Measurements from ENCODE around the gene NRXN3.
A peak's percentile ranks its signal among the peaks of the same experiment; 100 is the strongest.

Gene NRXN3

DNA sequence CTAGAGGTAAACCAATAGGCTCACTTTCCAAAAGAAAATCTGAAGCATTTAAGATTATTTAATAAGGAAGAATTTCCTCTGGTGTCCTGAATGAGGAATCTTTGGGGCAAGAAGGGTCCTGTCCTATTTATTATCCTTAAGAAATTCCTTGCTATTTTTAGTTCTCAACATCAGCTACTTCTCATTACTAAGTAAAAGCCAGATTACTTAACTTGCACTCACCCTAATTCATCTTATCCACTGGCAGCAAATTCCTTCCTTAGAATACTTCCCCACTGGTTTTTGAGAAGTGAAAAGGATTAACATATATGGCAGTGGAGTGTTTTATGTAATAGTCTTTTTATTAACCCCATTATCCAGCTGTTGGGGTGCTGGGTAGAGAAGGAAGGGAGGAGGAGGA lies 1273.4 kb downstream of the NRXN3 start:
- Histone ChIP-seq H3K27me3 (ENCODE audit: control insufficient read depth, insufficient read depth, low read length) (no peaks in the 10 kb centered on the region), H3K27ac (ENCODE audit: low read depth, low read length) (peak overlapping the region; percentile 48), H3K36me3 (ENCODE audit: control insufficient read depth, insufficient read depth, low read length) (no peaks in the 10 kb centered on the region), H3K9ac (ENCODE audit: low read length) (no peak overlapping the region), H3K4me1 (ENCODE audit: control insufficient read depth, insufficient read depth, low read length) (peaks cover 13% of the 10 kb centered on the region), H3K4me3 (ENCODE audit: low read length) (no peak overlapping the region)

DNA sequence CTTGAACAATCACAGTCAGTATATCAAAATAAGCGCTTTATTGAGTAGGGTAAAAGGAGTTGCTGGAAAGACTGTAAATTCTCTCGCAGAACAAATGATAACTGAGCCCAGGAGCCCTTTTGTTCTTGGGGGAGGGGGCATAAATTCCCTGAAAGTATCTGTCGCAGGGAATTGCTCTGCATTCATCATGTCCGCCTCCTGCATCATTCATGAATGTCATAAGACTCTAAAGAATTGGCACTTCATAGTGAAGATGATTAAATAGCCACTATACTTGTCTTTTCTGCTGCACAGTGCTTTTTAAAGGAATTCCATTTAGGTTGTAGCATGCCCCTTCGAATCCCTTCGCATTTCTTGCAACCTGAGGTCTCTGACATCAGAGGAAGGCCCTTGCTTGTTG lies 1278.8 kb downstream of the NRXN3 start:
- Histone ChIP-seq H3K27ac (ENCODE audit: low read depth, low read length) (no peak overlapping the region), H3K4me1 (ENCODE audit: control insufficient read depth, insufficient read depth, low read length) (no peaks in the 10 kb centered on the region), H3K36me3 (ENCODE audit: control insufficient read depth, insufficient read depth, low read length) (no peaks in the 10 kb centered on the region), H3K9ac (ENCODE audit: low read length) (no peak overlapping the region), H3K27me3 (ENCODE audit: control insufficient read depth, insufficient read depth, low read length) (no peaks in the 10 kb centered on the region), H3K4me3 (ENCODE audit: low read length) (no peak overlapping the region)

DNA sequence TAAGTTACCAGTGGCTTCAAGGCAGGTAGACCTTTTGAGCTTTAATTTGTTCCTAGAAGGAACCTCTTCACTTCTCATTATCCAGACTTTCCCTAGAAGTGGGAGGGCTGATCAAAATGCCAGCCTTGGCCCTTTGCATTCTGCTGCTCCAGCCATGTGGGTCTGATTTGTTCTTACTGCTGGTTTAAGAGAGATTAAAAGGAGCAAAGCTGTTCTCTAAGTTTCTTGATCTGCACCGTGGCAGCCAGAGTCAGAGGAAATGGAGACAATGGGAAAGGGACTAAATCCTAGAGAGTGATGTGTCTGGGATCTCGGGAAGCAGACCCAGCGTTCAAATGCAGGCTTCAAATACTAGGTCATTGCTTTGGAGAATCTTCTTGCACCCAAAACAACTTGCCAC lies 1281.4 kb downstream of the NRXN3 start:
- H3K9ac ChIP-seq (ENCODE audit: low read length), result no peak overlapping the region
- no peaks in the 10 kb centered on the region for H3K4me1 ChIP-seq (ENCODE audit: control insufficient read depth, insufficient read depth, low read length)
- no peak overlapping the region for H3K4me3 ChIP-seq (ENCODE audit: low read length)
- no peak overlapping the region for H3K27ac ChIP-seq (ENCODE audit: low read depth, low read length)
- no peaks in the 10 kb centered on the region for H3K36me3 ChIP-seq (ENCODE audit: control insufficient read depth, insufficient read depth, low read length)
- H3K27me3 ChIP-seq (ENCODE audit: control insufficient read depth, insufficient read depth, low read length), result no peaks in the 10 kb centered on the region

DNA sequence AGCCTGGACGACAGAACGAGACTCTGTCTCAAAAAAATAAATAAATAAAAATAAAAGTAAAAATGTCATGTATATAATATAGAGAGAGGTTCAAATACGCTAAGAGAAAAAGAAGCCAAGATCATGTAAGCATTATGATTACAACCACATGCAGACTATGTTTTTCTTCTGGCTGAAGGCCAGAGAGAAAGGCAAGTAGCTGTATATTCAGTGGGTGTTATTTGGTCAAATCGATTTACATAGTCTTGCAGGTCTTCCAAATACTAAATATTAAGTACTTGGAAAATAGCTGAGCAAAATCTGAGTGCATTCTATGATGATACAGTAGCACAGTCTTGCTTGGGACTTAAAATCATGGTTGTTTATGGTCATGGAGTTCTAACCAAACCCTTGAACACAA lies 1283.1 kb downstream of the NRXN3 start:
- H3K27me3 ChIP-seq (ENCODE audit: control insufficient read depth, insufficient read depth, low read length), result no peaks in the 10 kb centered on the region
- no peak overlapping the region for H3K9ac ChIP-seq (ENCODE audit: low read length)
- no peak overlapping the region for H3K27ac ChIP-seq (ENCODE audit: low read depth, low read length)
- H3K4me3 ChIP-seq (ENCODE audit: low read length), result no peak overlapping the region
- no peaks in the 10 kb centered on the region for H3K4me1 ChIP-seq (ENCODE audit: control insufficient read depth, insufficient read depth, low read length)
- H3K36me3 ChIP-seq (ENCODE audit: control insufficient read depth, insufficient read depth, low read length), result no peaks in the 10 kb centered on the region

DNA sequence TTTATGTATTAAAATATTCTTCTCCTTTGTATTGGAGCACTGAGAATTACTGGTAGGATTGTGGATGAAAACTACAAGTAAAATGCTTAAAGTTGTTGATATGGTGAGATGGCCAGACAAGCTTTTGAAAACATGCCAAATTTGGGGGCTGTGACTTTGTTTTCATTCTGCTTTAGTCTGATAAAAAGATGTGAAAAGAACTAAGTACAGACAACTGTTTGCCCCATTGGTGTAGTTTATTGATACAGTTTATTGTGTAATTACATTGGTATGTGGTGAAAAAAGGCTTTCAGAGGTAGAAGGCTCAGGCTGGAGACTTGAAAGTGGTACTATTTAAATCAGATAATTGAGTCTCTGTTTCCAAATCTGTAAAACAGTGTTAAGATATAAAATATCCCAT lies 1294.3 kb downstream of the NRXN3 start:
- H3K9ac ChIP-seq (ENCODE audit: low read length), result no peak overlapping the region
- H3K4me3 ChIP-seq (ENCODE audit: low read length), result no peak overlapping the region
- H3K4me1 ChIP-seq (ENCODE audit: control insufficient read depth, insufficient read depth, low read length), result peaks cover 2% of the 10 kb centered on the region
- no peaks in the 10 kb centered on the region for H3K36me3 ChIP-seq (ENCODE audit: control insufficient read depth, insufficient read depth, low read length)
- H3K27me3 ChIP-seq (ENCODE audit: control insufficient read depth, insufficient read depth, low read length), result no peaks in the 10 kb centered on the region
- no peak overlapping the region for H3K27ac ChIP-seq (ENCODE audit: low read depth, low read length)

DNA sequence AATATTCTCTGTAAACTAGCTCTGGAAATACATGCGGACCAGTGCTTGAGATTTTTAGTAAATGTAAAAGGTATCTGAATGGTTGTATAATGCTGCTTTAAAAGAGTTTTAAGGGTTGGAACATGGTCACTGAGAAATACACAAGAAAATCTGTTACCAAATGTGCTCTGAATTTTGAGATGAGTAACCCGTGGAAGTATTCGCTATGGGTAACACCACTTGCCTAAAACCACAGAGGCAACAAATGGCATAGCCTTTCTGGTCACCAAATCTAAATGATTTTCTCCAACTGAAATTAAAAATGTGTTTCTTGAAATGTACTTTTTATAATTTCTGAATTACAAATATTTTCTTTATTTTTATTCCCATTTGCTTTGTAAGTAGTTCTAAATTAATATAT lies 1295.5 kb downstream of the NRXN3 start:
- H3K36me3 ChIP-seq (ENCODE audit: control insufficient read depth, insufficient read depth, low read length), result no peaks in the 10 kb centered on the region
- no peaks in the 10 kb centered on the region for H3K27me3 ChIP-seq (ENCODE audit: control insufficient read depth, insufficient read depth, low read length)
- no peak overlapping the region for H3K27ac ChIP-seq (ENCODE audit: low read depth, low read length)
- H3K9ac ChIP-seq (ENCODE audit: low read length), result no peak overlapping the region
- H3K4me1 ChIP-seq (ENCODE audit: control insufficient read depth, insufficient read depth, low read length), result no peaks in the 10 kb centered on the region
- no peak overlapping the region for H3K4me3 ChIP-seq (ENCODE audit: low read length)

DNA sequence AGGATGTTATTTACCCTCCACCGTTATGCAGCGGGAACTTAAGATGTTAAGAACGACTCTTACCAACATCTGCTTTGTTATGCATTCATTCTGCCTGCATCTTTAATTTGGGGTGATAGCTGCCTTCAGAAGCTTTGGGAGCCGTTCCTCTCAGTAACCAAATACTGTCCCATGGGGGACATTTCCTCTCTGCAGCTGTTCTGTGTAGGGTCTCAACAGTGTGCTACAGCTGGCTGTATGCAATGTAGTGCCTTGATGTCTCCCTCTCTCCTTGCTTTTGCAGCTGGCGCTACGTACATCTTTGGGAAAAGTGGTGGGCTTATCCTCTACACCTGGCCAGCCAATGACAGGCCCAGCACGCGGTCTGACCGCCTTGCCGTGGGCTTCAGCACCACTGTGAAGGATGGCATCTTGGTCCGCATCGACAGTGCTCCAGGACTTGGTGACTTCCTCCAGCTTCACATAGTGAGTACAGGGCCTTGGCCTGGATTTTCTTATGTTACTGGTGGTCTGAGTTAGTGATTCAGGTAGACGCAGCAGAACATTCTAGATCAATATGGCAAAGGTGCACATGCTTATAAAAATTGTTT lies 1296.9 kb downstream of the NRXN3 start:
- Histone ChIP-seq H3K27me3 (ENCODE audit: control insufficient read depth, insufficient read depth, low read length) (no peaks in the 10 kb centered on the region), H3K4me3 (ENCODE audit: low read length) (no peak overlapping the region), H3K4me1 (ENCODE audit: control insufficient read depth, insufficient read depth, low read length) (no peaks in the 10 kb centered on the region), H3K36me3 (ENCODE audit: control insufficient read depth, insufficient read depth, low read length) (no peaks in the 10 kb centered on the region), H3K27ac (ENCODE audit: low read depth, low read length) (no peak overlapping the region), H3K9ac (ENCODE audit: low read length) (no peak overlapping the region)

DNA sequence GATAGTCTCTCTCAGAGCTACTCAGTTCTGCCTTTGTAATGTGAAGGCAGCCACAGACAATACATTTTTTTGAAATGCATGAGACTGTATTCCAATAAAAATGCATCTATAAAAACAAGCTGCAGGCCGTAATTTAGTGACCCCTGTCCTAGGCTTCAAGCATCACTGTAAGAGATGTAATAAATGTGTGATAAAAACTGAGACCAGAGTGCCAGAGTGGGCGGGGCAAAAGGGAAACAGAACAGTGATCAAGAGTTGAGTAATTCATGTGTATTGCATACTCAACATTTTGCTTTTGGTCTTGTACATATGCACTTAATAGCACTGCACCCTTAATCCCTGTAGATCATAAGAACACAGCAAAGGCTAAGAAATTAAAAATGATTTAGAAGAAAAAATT lies 1297.7 kb downstream of the NRXN3 start:
- Histone ChIP-seq H3K4me3 (ENCODE audit: low read length) (no peak overlapping the region), H3K4me1 (ENCODE audit: control insufficient read depth, insufficient read depth, low read length) (no peaks in the 10 kb centered on the region), H3K9ac (ENCODE audit: low read length) (no peak overlapping the region)

DNA sequence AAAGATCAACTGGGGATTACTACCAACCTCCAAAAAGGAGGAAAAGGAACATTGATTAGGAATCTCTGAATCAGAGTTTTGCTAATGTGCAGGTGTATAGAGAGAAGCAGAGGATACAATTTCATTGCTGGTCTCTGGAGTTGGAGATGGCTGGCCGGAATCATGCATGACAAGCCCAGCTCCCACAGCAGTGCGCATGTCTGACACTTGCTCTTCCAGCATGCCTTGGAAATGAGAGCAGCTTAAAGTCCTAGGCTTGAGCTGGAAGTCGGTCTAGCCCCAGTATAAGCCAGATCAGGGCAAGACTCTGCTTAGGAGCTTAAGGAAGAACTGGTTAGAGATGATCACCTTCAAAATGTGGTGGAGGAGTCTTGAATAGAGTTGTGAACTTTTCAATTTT lies 1298.3 kb downstream of the NRXN3 start:
- Histone ChIP-seq H3K4me1 (ENCODE audit: control insufficient read depth, insufficient read depth, low read length) (no peaks in the 10 kb centered on the region), H3K4me3 (ENCODE audit: low read length) (no peak overlapping the region), H3K36me3 (ENCODE audit: control insufficient read depth, insufficient read depth, low read length) (no peaks in the 10 kb centered on the region), H3K27ac (ENCODE audit: low read depth, low read length) (no peak overlapping the region), H3K27me3 (ENCODE audit: control insufficient read depth, insufficient read depth, low read length) (no peaks in the 10 kb centered on the region), H3K9ac (ENCODE audit: low read length) (no peak overlapping the region)

More for the DNA sequence above, 1297.7 kb downstream of the NRXN3 start:
- Histone ChIP-seq H3K27ac (ENCODE audit: low read depth, low read length) (no peak overlapping the region), H3K27me3 (ENCODE audit: control insufficient read depth, insufficient read depth, low read length) (no peaks in the 10 kb centered on the region), H3K36me3 (ENCODE audit: control insufficient read depth, insufficient read depth, low read length) (no peaks in the 10 kb centered on the region)

DNA sequence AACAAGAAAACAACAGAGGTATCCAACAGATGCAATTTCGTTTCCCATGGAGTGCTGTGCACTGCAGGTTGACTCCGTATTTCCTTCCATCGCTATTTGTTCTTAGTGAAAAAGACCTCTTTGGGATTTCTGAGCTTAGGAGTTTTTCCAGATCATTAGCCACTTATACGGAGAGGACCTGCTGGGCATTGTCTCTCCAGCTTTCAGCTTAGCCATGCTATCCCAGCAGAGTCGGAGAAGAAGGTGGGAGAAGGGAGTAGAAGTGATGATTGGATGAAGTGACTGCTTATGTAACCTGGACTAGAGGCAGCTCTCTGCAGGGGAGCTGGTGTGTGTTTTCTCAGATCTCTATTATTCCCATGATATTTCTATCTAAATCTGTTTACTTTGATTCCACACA lies 1303.5 kb downstream of the NRXN3 start:
- Histone ChIP-seq H3K27ac (ENCODE audit: low read depth, low read length) (no peak overlapping the region), H3K36me3 (ENCODE audit: control insufficient read depth, insufficient read depth, low read length) (no peaks in the 10 kb centered on the region), H3K4me1 (ENCODE audit: control insufficient read depth, insufficient read depth, low read length) (no peaks in the 10 kb centered on the region), H3K4me3 (ENCODE audit: low read length) (no peak overlapping the region), H3K27me3 (ENCODE audit: control insufficient read depth, insufficient read depth, low read length) (no peaks in the 10 kb centered on the region), H3K9ac (ENCODE audit: low read length) (no peak overlapping the region)

DNA sequence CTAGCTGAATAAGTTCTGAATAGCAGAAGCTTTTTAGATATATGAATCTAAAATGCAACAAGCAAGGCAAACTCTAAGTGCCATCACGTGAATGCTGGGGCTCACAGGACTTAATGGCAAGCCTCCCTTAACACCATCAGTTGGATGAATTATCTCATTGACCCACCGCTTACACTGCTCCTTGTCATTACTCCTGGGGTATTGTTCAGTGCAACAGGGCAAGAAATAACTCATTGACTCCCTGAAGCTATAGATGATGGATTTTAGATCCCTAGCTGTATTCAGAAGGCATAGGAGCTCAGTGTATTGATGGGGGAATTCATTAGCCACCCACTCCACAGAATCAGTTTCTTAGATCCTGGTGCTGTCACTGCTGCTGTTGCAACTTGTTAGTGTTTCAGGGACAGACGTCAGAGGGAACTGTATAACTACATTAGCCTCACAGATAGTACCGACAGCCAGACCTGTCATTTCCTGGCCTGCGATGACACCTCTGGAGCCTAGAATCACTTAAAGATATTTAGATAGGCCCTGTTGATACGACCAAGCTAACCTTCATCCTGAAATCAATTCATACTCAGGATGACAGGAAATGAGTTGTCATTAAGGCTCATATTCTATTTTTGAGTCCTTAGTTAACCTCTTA lies 1305.8 kb downstream of the NRXN3 start:
- H3K27ac ChIP-seq (ENCODE audit: low read depth, low read length), result no peak overlapping the region
- no peaks in the 10 kb centered on the region for H3K36me3 ChIP-seq (ENCODE audit: control insufficient read depth, insufficient read depth, low read length)
- no peak overlapping the region for H3K9ac ChIP-seq (ENCODE audit: low read length)
- no peaks in the 10 kb centered on the region for H3K27me3 ChIP-seq (ENCODE audit: control insufficient read depth, insufficient read depth, low read length)
- H3K4me3 ChIP-seq (ENCODE audit: low read length), result no peak overlapping the region
- H3K4me1 ChIP-seq (ENCODE audit: control insufficient read depth, insufficient read depth, low read length), result no peaks in the 10 kb centered on the region

DNA sequence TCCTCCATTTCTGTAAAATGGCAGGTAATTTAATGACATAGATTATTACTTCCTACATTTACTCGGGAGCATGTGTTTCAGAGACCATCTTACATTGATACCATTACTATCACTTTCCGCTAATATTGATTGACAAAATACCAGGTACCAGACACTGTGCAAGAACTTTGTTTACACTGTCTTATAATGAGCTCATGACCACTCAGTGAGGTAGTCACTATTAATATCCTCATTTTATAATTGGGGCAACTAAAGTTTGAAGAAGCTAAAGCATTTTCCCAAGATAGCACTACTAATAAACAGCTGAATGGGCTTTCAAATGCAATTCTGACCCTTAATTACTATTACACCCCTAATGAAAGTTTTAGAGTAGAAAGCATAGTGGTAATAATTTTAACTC lies 1306.4 kb downstream of the NRXN3 start:
- no peak overlapping the region for H3K4me3 ChIP-seq (ENCODE audit: low read length)
- no peaks in the 10 kb centered on the region for H3K36me3 ChIP-seq (ENCODE audit: control insufficient read depth, insufficient read depth, low read length)
- no peak overlapping the region for H3K9ac ChIP-seq (ENCODE audit: low read length)
- no peaks in the 10 kb centered on the region for H3K4me1 ChIP-seq (ENCODE audit: control insufficient read depth, insufficient read depth, low read length)
- no peak overlapping the region for H3K27ac ChIP-seq (ENCODE audit: low read depth, low read length)
- H3K27me3 ChIP-seq (ENCODE audit: control insufficient read depth, insufficient read depth, low read length), result no peaks in the 10 kb centered on the region

DNA sequence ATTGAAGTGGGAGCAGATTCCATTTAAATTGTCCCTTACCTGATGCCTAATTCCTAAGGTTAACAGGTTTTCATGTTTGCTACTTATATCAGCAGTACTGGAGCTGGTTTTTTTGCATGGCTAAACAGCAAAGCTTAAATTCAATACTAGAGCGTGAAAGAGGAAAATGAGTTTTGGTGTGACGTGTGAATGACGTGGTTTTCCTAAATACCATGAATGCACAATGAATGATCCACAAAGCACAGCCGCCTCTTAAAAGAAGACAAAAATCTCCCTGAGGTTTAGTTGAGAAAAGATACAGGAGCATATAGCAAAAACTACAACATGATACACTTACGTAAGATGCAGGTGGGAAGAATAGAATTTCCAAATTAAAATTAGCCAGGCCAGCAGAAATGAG lies 1310.0 kb downstream of the NRXN3 start:
- no peaks in the 10 kb centered on the region for H3K36me3 ChIP-seq (ENCODE audit: control insufficient read depth, insufficient read depth, low read length)
- H3K4me1 ChIP-seq (ENCODE audit: control insufficient read depth, insufficient read depth, low read length), result no peaks in the 10 kb centered on the region
- H3K27ac ChIP-seq (ENCODE audit: low read depth, low read length), result no peak overlapping the region
- H3K4me3 ChIP-seq (ENCODE audit: low read length), result no peak overlapping the region
- no peak overlapping the region for H3K9ac ChIP-seq (ENCODE audit: low read length)
- H3K27me3 ChIP-seq (ENCODE audit: control insufficient read depth, insufficient read depth, low read length), result no peaks in the 10 kb centered on the region
